ENCODE results near the gene RAB1B. TPM values are rescaled to one million over a fixed set of nuclear protein-coding genes. Genes with fewer than 3 reads are reported as not detected.

RAB1B gene
- total RNA-seq, 2 donors from 2014 or later: 138 to 153 TPM

- ATAC-seq (no peak), DNase-seq (ENCODE audit: low spot score in 2 of 2) (no peak)
- Mint-ChIP-seq H3K9me3 (no peaks in the 10 kb centered on the region), H3K36me3 (peaks cover 16 to 20% of the 10 kb centered on the region in 2 donors), H3K27ac (peak overlapping the region in 1 of 2 donors; percentile 55)
Observed at GRCh38 chr11:66261578-66261977, 6.9 kb upstream of the RAB1B start.

GRCh38 chr11:66262191-66262590, 6.2 kb upstream of the RAB1B start:
- DNase-seq (ENCODE audit: low spot score in 2 of 2) (no peak), ATAC-seq (no peak)
- peaks cover 16 to 20% of the 10 kb centered on the region in 2 donors for H3K36me3 Mint-ChIP-seq
- H3K9me3 Mint-ChIP-seq: no peaks in the 10 kb centered on the region
- peak overlapping the region in 1 of 2 donors; percentile 68 for H3K27ac Mint-ChIP-seq

GRCh38 chr11:66262696-66263095, 5.7 kb upstream of the RAB1B start:
- H3K9me3 Mint-ChIP-seq: no peaks in the 10 kb centered on the region
- peak overlapping the region in 1 of 2 donors; percentile 38 for H3K27ac Mint-ChIP-seq
- H3K36me3 Mint-ChIP-seq: peaks cover 16 to 20% of the 10 kb centered on the region in 2 donors
- DNase-seq (ENCODE audit: low spot score in 2 of 2): no peak
- no peak for ATAC-seq

GRCh38 chr11:66263231-66263630, 5.2 kb upstream of the RAB1B start:
- peaks cover 17 to 20% of the 10 kb centered on the region in 2 donors for H3K36me3 Mint-ChIP-seq
- no peaks in the 10 kb centered on the region for H3K9me3 Mint-ChIP-seq
- DNase-seq (ENCODE audit: low spot score in 2 of 2) (no peak), ATAC-seq (no peak)
- peak overlapping the region in 1 of 2 donors; percentile 38 for H3K27ac Mint-ChIP-seq

- DNase-seq (ENCODE audit: low spot score in 2 of 2) (no peak), ATAC-seq (no peak)
- peaks cover 15 to 18% of the 10 kb centered on the region in 2 donors for H3K36me3 Mint-ChIP-seq
- no peaks in the 10 kb centered on the region for H3K9me3 Mint-ChIP-seq
- H3K27ac Mint-ChIP-seq: no peak overlapping the region
Observed at GRCh38 chr11:66263785-66264184, 4.7 kb upstream of the RAB1B start.

GRCh38 chr11:66264383-66264782, 4.1 kb upstream of the RAB1B start:
- ATAC-seq (no peak), DNase-seq (ENCODE audit: low spot score in 2 of 2) (no peak)
- Mint-ChIP-seq H3K9me3 (no peaks in the 10 kb centered on the region), H3K36me3 (peaks cover 15 to 18% of the 10 kb centered on the region in 2 donors), H3K27ac (peak overlapping the region; percentile 30 to 36)

- ATAC-seq: no peak
Observed at GRCh38 chr11:66264914-66265313, 3.5 kb upstream of the RAB1B start.

GRCh38 chr11:66265531-66266377, 2.7 kb upstream of the RAB1B start:
- no peak for DNase-seq (ENCODE audit: low spot score in 2 of 2)
- Mint-ChIP-seq H3K36me3 (peaks cover 8 to 16% of the 10 kb centered on the region in 2 donors), H3K9me3 (no peaks in the 10 kb centered on the region), H3K27ac (peak overlapping the region in 1 of 2 donors; percentile 30)
- ATAC-seq: no peak

More at GRCh38 chr11:66264914-66265313, 3.5 kb upstream of the RAB1B start:
- Mint-ChIP-seq H3K36me3 (peaks cover 12 to 18% of the 10 kb centered on the region in 2 donors), H3K9me3 (no peaks in the 10 kb centered on the region), H3K27ac (peak overlapping the region in 1 of 2 donors; percentile 30)
- peak in 1 of 2 donors; percentile 63 for DNase-seq (ENCODE audit: low spot score in 2 of 2)

- no peaks in the 10 kb centered on the region for H3K9me3 Mint-ChIP-seq
- peak overlapping the region in 1 of 2 donors; percentile 97 for H3K27ac Mint-ChIP-seq
Observed at GRCh38 chr11:66266378-66267038, 1.9 kb upstream of the RAB1B start.

GRCh38 chr11:66267039-66267378, 1.4 kb upstream of the RAB1B start:
- DNase-seq (ENCODE audit: low spot score in 2 of 2): no peak
- Mint-ChIP-seq H3K9me3 (no peaks in the 10 kb centered on the region), H3K27ac (peak overlapping the region; percentile 90 to 97), H3K36me3 (peaks cover 8 to 16% of the 10 kb centered on the region in 2 donors)
- no peak for ATAC-seq

More at GRCh38 chr11:66266378-66267038, 1.9 kb upstream of the RAB1B start:
- peaks cover 8 to 16% of the 10 kb centered on the region in 2 donors for H3K36me3 Mint-ChIP-seq
- no peak for ATAC-seq
- no peak for DNase-seq (ENCODE audit: low spot score in 2 of 2)

GRCh38 chr11:66267379-66268243, 828 bp upstream of the RAB1B start:
- no peaks in the 10 kb centered on the region for H3K9me3 Mint-ChIP-seq

GRCh38 chr11:66268952-66269905, 790 bp downstream of the RAB1B start:
- H3K27ac Mint-ChIP-seq: peak overlapping the region; percentile 97
- H3K36me3 Mint-ChIP-seq: peaks cover 16 to 18% of the 10 kb centered on the region in 2 donors
- H3K9me3 Mint-ChIP-seq: no peaks in the 10 kb centered on the region
- DNase-seq (ENCODE audit: low spot score in 2 of 2) (no peak), ATAC-seq (no peak)

More at GRCh38 chr11:66267379-66268243, 828 bp upstream of the RAB1B start:
- H3K36me3 Mint-ChIP-seq: peaks cover 11 to 16% of the 10 kb centered on the region in 2 donors
- DNase-seq (ENCODE audit: low spot score in 2 of 2): peak; percentile 87 to 90
- ATAC-seq: peak; percentile 71 to 73
- H3K27ac Mint-ChIP-seq: peak overlapping the region; percentile 97

GRCh38 chr11:66271816-66272215, 3.4 kb downstream of the RAB1B start:
- DNase-seq (ENCODE audit: low spot score in 2 of 2) (peak in 1 of 2 donors; percentile 56), ATAC-seq (no peak)
- Mint-ChIP-seq H3K36me3 (peaks cover 16 to 20% of the 10 kb centered on the region in 2 donors), H3K9me3 (no peaks in the 10 kb centered on the region), H3K27ac (no peak overlapping the region)

GRCh38 chr11:66272596-66272995, 4.2 kb downstream of the RAB1B start:
- no peaks in the 10 kb centered on the region for H3K9me3 Mint-ChIP-seq
- H3K36me3 Mint-ChIP-seq: peaks cover 16 to 20% of the 10 kb centered on the region in 2 donors
- DNase-seq (ENCODE audit: low spot score in 2 of 2) (no peak), ATAC-seq (no peak)
- peak overlapping the region in 1 of 2 donors; percentile 92 for H3K27ac Mint-ChIP-seq

- H3K27ac Mint-ChIP-seq: no peak overlapping the region
- no peak for ATAC-seq
- peaks cover 7 to 16% of the 10 kb centered on the region in 2 donors for H3K36me3 Mint-ChIP-seq
- no peaks in the 10 kb centered on the region for H3K9me3 Mint-ChIP-seq
- DNase-seq (ENCODE audit: low spot score in 2 of 2): no peak
Observed at GRCh38 chr11:66274219-66274618, 5.8 kb downstream of the RAB1B start.
